Hepatocyte (in vitro differentiated cells): ENCODE measurements around the gene RPL22.

Source experiments
- EZH2 ChIP-seq: fragments of 200-600 bp; sonication (generic); IDR thresholded peaks from 2 replicates; pipeline ENCODE4 v1.6.1; 2016; ENCODE audit warnings: antibody characterized with exemption, mild to moderate bottlenecking, borderline replicate concordance
- EZH2phosphoT487 ChIP-seq: fragments of 200-600 bp; sonication (generic); IDR thresholded peaks from one replicate; pipeline ENCODE4 v1.6.1; 2018; ENCODE audit warnings: antibody characterized with exemption, mild to moderate bottlenecking, low read depth, moderate library complexity; ENCODE audit not compliant: unreplicated experiment, severe bottlenecking
- TF ChIP-seq, protein P1 (sequence below): fragments of 200-600 bp; sonication (generic); IDR thresholded peaks from 2 replicates; pipeline ENCODE4 v1.5.1; 2016; ENCODE audit warnings: antibody characterized with exemption, mild to moderate bottlenecking; ENCODE audit not compliant: poor library complexity

DNA sequence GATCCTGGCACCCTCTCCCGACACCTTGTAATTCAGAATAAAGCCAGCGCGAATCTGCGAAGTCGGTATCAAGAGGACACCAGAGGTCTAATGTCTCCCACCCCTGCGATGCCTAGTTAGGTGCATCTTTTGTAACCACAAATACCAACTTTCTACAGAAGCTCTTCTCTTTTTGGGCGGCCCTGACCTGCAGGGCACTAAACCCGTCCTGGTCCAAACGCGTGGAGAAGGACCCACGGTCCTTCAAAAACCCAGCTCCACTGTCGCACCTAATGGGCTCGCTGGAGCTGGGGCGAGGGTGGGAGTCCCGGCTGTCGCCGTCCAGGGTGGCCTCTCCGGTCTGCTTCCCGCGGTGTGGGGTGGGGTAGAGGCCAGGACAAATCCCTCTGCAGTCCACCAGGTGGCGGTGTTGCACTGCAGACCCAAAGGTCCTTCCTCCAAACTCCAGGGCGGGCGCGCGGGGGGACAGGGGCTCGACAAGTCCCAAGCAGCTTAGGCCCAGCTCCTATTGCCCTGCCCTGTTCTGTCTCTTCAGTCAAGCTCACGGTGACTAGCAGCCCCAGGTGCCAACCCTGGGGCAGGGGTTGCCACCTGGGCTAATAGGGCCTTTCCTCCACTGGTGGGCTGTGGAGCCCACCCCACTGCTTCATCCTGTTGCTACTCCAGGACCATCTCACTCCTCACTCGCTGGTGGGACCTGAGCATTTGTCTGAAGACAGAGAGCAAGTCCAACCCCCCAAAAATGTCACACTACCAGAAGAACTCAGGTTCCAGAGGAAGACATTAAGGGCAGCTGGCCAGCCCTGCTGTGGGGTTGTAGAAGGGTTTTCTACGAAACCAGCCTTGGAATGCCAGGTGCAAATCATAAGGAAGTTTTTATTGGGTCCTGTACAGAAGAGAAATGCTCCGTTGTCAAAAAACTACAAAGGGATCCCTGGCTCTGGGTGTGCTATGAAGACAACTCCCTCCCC is 47.4 kb upstream of the RPL22 start:
- TF ChIP-seq EZH2 (no peak), EZH2phosphoT487 (no peak)
- TF ChIP-seq, protein P1, sequence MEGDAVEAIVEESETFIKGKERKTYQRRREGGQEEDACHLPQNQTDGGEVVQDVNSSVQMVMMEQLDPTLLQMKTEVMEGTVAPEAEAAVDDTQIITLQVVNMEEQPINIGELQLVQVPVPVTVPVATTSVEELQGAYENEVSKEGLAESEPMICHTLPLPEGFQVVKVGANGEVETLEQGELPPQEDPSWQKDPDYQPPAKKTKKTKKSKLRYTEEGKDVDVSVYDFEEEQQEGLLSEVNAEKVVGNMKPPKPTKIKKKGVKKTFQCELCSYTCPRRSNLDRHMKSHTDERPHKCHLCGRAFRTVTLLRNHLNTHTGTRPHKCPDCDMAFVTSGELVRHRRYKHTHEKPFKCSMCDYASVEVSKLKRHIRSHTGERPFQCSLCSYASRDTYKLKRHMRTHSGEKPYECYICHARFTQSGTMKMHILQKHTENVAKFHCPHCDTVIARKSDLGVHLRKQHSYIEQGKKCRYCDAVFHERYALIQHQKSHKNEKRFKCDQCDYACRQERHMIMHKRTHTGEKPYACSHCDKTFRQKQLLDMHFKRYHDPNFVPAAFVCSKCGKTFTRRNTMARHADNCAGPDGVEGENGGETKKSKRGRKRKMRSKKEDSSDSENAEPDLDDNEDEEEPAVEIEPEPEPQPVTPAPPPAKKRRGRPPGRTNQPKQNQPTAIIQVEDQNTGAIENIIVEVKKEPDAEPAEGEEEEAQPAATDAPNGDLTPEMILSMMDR: peak; percentile 96
